Peyer's patch (tissue), 4 donors: ENCODE measurements around the gene KRTAP6-1.

Experiments
- CTCF ChIP-seq, 6 experiments: fragments of 450-650 bp in 4 of 6; fragments of 200-600 bp in 2 of 6; sonication (generic) in 1 of 6; IDR thresholded peaks; one replicate each; pipeline ENCODE4 v1.5.1; 2017 to 2019; ENCODE audit warnings: antibody characterized with exemption in 6 of 6, mild to moderate bottlenecking in 3 of 6, moderate library complexity in 1 of 6
- POLR2A ChIP-seq, 2 donors: fragments of 450-650 bp; IDR thresholded peaks; one replicate each; pipeline ENCODE4 v1.5.1; 2017; ENCODE audit warnings: antibody characterized with exemption in 2 of 2, mild to moderate bottlenecking in 2 of 2, moderate library complexity in 2 of 2

GRCh38 chr21:30620522-30620921, 6.8 kb upstream of the KRTAP6-1 start, which contains the start of gene KRTAP20-4:
- TF ChIP-seq POLR2A (IDR thresholded peaks at IDR 0.05) = no peak
- no peak for TF ChIP-seq CTCF (IDR thresholded peaks at IDR 0.05)
